HG03139 (cell line): Measurements from ENCODE around the gene DNAJA2.
"Not testable (repeated sequence)": the region's sequence is repeated elsewhere in the genome, so short reads cannot be mapped to it uniquely, and the experiment has no call there.

ENCODE experiments used
- ATAC-seq: cut with Tn5 transposase; IDR thresholded peaks from one replicate; pipeline ENCODE4 v1.9.1; 2021; ENCODE audit not compliant: unreplicated experiment

DNAJA2 gene

DNA sequence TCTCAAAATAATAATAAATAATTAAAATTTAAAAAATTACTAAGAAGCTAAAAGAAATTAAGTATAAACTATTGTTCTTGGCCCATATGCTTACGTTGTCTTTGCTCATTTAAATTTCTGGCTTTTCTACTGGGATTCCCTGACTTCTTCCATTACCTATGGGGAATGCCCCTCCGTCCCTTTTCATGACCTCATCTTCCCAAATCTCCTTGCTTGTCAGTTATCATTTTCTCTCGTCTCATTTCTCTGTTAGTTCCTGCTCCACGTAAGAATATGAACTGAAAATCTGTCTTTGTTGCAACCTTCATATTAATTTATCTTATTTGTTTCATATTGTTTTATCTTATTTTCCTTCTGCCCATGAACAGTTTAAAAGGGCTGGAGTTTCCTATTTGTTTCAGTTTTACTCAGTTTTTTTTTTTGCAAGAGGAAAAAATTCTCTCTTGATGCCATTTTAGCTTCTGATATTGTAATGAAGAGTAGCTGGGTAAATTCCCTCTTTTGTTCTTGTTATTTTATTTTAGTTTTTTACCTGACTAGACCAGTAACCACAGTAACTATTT lies 2.5 kb upstream of the DNAJA2 start:
- no peak for ATAC-seq

GRCh38 chr16:46975165-46975564 lies 1.7 kb upstream of the DNAJA2 start:
- no peak for ATAC-seq

DNA sequence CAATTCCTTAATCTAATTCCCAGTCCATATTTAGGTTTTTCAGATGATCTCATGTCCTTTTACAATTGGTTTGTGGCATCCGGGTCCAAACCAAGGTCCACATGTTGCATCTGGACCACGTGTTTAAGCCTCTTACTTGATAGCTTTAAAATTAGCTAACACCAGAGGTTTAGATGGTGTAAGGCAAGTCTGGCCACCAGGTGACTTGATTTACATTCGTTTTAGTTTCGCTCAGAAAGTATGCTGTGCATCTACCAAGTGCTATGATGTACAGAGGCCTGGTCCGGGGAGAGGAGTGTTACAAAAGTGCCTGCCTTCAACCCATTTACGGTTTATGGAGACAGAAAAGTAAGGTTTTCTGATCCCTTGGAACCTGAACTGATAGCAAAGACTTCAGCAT lies 878 bp upstream of the DNAJA2 start:
- no peak for ATAC-seq

GRCh38 chr16:46973996-46974324 lies 486 bp upstream of the DNAJA2 start:
- ATAC-seq: no peak

- ATAC-seq: peak; percentile 37
Observed at GRCh38 chr16:46972429-46973206, 856 bp downstream of the DNAJA2 start.

GRCh38 chr16:46971271-46971670 lies 2.2 kb downstream of the DNAJA2 start:
- no peak for ATAC-seq

DNA sequence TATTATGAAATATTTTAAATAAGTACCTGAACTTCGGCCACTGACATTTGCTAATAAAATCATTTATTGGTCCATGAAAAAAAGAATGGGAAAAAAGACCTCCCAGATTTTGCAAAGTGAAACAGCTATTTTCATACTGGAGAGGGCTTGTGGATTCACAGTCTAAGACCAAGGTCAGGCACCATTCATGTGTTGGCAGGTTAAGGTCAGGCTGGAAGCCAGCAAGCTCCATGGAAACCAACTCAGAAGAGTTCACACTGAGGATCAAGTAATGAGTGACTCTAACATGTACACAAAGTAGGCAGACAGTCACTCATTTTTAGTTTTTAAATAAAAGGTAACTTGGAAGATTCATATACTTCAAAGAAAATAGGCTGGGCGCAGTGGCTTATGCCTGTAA lies 3.4 kb downstream of the DNAJA2 start:
- ATAC-seq: no peak

DNA sequence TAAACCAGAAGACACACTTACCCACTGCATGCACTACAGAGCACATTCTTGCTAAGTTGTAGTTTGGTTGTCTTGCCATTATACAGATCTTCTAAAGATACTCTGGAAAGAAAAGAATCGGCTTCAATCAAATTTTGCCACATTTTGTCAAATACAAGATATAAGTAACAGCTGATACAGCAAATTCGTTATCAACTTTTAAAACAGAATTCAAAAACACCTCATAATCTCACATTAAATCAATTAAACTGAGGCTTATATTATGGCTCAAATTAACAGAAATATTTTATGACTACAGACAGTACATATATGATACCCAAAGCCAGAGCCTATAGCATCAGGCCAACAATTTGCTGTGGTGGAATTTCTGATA lies 5.4 kb downstream of the DNAJA2 start:
- ATAC-seq: no peak

- ATAC-seq: no peak
Observed at GRCh38 chr16:46962629-46963028, 10.8 kb downstream of the DNAJA2 start.

GRCh38 chr16:46961373-46962353 lies 11.8 kb downstream of the DNAJA2 start:
- no peak for ATAC-seq

DNA sequence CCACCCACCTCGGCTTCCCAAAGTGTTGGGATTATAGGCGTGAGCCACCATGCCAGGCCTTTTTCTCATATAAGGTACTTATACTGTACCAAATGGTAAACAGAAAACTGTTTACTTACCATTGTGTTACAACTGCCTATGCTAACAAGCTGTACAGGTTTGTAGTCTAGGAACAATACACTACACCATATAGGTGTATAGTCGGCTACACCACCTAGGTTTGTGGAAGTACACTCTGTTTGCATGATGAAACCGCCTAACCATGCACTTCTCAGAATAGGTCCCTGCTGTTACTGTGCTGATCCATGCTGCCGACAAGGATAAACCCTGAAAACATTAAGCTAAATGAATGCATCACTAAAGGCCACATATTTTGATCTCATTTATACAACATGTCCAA lies 18.9 kb downstream of the DNAJA2 start:
- ATAC-seq: no peak

DNA sequence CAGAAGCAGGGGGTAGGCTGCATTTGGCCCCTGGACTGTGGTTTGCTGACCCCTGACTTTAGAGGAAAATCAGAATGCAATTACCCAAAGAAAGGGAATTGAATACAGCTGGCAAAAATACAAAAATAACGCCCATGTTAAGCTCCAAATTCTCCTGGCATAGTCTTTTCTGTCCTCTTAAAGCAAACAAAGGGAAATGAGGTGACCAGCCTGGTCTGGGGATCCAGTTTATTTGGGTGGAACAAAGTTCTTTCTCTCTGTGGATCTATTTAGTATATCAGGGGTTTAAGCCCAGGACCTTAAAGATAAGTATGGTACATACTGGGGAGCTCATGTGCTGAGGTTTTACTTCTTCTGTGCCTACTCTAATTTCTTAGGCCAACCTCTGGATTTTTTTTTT lies 23.5 kb downstream of the DNAJA2 start:
- ATAC-seq: no peak

DNA sequence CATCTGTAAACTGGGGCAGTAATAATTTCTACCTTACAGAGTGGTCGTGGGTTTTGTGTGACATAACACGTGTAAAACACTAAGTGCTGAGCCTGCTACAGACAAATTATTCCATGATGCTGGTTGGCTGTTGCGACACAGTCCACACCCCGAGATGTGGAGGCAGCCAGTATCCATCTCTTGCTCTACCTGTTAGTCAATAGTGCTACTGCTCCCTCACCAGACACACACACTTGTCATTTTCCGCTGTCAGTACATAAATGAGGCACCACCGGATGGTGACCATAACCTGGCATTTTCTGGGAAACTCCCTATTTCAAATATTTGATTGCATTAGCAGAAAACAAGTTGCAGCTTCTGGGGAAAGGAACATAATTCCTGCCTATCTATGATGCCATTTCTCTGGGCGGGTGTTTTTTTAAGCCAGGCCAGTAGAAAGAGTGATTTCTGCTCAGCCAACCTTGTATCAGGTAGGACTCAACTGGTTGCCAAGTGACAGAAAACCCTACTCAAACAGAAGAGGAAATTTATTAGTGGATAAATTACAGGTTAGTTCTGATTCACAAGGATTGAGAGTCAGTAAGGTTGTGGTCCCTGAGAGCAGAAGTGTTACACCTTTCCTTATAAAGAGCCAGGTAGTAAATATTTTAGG lies 24.1 kb downstream of the DNAJA2 start:
- ATAC-seq: no peak

DNA sequence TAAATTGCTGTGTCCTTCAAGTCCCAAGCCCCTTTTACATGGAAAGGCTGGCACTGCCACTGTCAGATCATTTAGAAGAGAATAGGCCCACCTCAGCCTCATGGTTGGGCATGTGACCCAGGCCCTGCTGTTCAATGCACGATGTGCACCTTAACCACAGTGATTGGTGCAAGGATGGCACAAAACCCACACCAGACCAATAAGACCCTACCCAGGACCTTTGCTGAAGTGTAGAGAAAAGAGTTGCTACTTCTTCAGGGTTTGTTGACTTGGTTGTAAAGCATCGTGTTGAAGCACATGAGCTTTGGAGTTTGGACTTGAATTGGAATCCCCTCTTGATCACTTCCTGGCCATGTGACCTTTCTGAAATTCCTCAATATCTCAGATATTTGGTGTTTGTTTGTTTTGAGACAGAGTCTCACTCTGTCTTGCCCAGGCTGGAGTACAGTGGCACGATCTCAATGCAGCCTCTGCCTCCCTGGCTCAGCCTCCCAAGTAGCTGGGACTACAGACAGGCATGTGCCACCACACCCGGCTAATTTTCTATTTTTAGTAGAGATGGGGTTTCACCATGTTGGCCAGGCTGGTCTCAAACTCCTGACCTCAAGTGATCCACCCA lies 24.8 kb downstream of the DNAJA2 start:
- no peak for ATAC-seq

DNA sequence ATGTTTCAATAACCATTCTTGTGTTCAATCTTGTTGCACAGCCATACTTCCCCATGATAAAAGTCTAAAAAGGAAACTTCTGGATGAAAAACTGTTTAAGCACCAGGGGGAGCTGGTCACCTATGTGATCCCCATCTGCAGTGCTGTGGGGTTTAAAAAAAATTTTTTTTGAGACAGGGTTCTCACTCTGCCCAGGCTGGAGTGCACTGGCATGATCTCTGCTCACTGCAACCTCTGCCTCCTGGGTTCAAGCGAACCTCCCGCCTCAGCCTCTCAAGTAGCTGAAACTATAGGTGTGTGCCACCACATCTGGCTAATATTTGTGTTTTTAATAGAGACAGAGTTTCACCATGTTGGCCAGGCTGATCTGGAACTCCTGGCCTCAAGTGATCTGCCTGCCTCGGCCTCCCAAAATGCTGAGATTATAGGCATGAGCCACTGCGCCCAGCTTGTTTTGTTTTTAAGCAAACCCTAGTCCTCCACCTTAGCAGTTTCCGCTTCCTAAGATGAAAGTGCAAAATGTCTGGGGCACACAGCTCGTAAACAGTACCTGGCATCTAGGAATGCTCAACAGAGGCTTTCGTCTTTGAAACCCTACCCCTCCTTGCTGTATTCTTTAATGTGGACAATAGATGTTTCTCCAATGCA lies 25.4 kb downstream of the DNAJA2 start:
- no peak for ATAC-seq

GRCh38 chr16:46944713-46945112 lies 28.8 kb downstream of the DNAJA2 start:
- not testable (repeated sequence) for ATAC-seq

DNA sequence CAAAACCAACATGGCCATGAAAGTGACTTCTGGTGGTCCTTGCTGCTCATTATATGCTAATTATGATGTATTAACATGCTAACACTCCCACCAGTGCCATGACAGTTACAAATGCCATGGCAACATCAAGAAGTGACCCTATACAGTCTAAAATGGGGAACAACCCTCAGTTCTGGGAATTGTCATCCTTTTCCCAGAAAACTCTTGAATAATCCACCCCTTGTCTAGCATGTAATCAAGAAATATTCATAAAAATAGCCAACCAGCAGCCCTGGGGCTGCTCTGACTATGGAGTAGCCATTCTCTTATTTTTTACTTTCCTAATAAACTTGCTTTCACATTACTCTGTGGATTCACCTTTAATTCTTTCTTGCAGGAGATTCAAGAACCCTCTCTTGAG lies 35.9 kb downstream of the DNAJA2 start:
- ATAC-seq: no peak

DNA sequence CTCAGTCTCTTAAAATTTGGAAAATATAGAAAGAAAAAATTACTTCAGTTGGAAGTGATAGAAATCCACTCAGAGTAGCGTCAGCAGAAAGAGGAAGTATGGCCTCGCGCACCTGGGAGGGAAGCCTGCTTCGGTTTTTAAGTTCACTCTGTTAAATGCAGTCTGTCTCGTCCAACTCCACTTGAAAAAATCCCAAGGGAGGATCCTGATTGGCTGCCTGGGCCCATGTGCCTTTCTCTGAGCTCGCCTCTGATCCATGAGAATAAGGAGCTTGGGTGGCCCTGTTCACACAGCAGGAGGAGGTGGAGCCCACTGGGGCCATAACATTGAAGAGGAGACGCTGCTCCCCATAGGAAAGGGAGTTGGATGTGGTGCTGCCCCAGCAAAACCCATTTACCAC lies 40.7 kb downstream of the DNAJA2 start:
- no peak for ATAC-seq

- no peak for ATAC-seq
Observed at GRCh38 chr16:46930861-46931260, 42.6 kb downstream of the DNAJA2 start.
